ENCODE data around the gene TAGAP. TPM values are rescaled to one million over a fixed set of nuclear protein-coding genes. Genes with fewer than 3 reads are reported as not detected.

Gene TAGAP
- total and polyA plus RNA-seq, 10 of the 15 experiments (the other 5 are each of a cell fraction or from before 2014, with no cell fraction given), result 5.3 to 27.4 (median 18.9) TPM

GRCh38 chr6:159042003-159042825, 2.6 kb downstream of the TAGAP start (continued):
- TF ChIP-seq NBN (IDR thresholded peaks at IDR 0.05) (peak; percentile 68; the same call in 1 of the 2 replicates), KAT2A (conservative IDR thresholded peaks at IDR 0.05; ENCODE audit: control insufficient read depth, low read depth, low read length) (no peak), CHD4 (IDR thresholded peaks at IDR 0.05) (no peak), SREBF1 (IDR thresholded peaks at IDR 0.05; ENCODE audit: low read length) (no peak), KLF5 (IDR thresholded peaks at IDR 0.05; ENCODE audit: partially characterized antibody) (no peak), PAX5 (IDR thresholded peaks at IDR 0.05; ENCODE audit: borderline replicate concordance, low read depth, low read length) (peak; percentile 74), EP300 (IDR thresholded peaks at IDR 0.05; ENCODE audit: borderline replicate concordance in 1 of 2, control insufficient read depth in 1 of 2, low read depth in 2 of 2, low read length in 2 of 2) (0 out of 4 replicates have a peak, but pooled peaks of 1 of the 2 experiments have one; percentile 23), POLR2AphosphoS5 (IDR thresholded peaks at IDR 0.05; ENCODE audit: low read length) (no peak), YY1 (IDR thresholded peaks at IDR 0.05; ENCODE audit: low read depth, low read length) (peak; percentile 75), SIX5 (IDR thresholded peaks at IDR 0.05; ENCODE audit: low read depth, low read length, severe bottlenecking) (no peak), PRDM15 (CRISPR knock-in tag; IDR thresholded peaks at IDR 0.05) (no peak), POU2F2 (IDR thresholded peaks at IDR 0.05; ENCODE audit: borderline replicate concordance, low read depth, low read length) (0 out of 3 replicates have a peak, but pooled peaks have one; percentile 37), HDAC6 (IDR thresholded peaks at IDR 0.05; ENCODE audit: unreplicated experiment) (no peak), CTCF (IDR thresholded peaks at IDR 0.05 in 2 of 3, conservative IDR thresholded peaks at IDR 0.05 in 1 of 3; ENCODE audit: control insufficient read depth in 2 of 3, extremely low read depth in 1 of 3, insufficient read depth in 1 of 3, low read depth in 3 of 3, low read length in 3 of 3) (peak; percentile 94 to 99 (median 96)), NR2C1 (IDR thresholded peaks at IDR 0.05) (no peak), SMC3 (IDR thresholded peaks at IDR 0.05; ENCODE audit: borderline replicate concordance, low read length) (peak; percentile 90; the same call in 1 of the 2 replicates), EED (IDR thresholded peaks at IDR 0.05; ENCODE audit: low read depth) (peak; percentile 69), NFXL1 (IDR thresholded peaks at IDR 0.05; ENCODE audit: borderline replicate concordance) (no peak), E2F4 (IDR thresholded peaks at IDR 0.05; ENCODE audit: low read depth, low read length) (no peak), BCL3 (IDR thresholded peaks at IDR 0.05; ENCODE audit: borderline replicate concordance, insufficient read depth, low read depth, low read length, poor library complexity, severe bottlenecking) (no peak)
